H1 (cell line): Measurements from ENCODE around the gene UBE2O. TPM values are rescaled to one million over a fixed set of nuclear protein-coding genes. Genes with fewer than 3 reads are reported as not detected.

ENCODE experiments used
- CTCF ChIA-PET: fragments of 300-600 bp; sonication (Branson Sonifier 250); formaldehyde crosslinking; loops from one replicate; lab custom pipeline; 2021; ENCODE audit not compliant: partially characterized antibody; lab: Charles Lee
- POLR2A ChIA-PET: fragments of 300-600 bp; sonication (Branson Sonifier 250); formaldehyde crosslinking; loops from one replicate; lab custom pipeline; 2021; ENCODE audit warnings: inconsistent platforms; ENCODE audit not compliant: partially characterized antibody; lab: Charles Lee
- DNase-seq, 2 experiments: peaks; one replicate each; pipeline versions ENCODE4 v3.0.0 to v3.0.0-alpha.2; 2010 to 2022; ENCODE audit warnings: low spot score in 2 of 2, low read depth in 1 of 2, mixed read lengths in 1 of 2
- FAIRE-seq: peaks from 2 replicates; lab custom pipeline; 2011; peaks lifted over from hg19 to GRCh38; lab: Jason Lieb, UNC
- H2AFZ ChIP-seq: 2 replicates; pipeline ENCODE4 v1.8.1; 2012; ENCODE audit warnings: low read length, inconsistent platforms
- H2AK5ac ChIP-seq: 2 replicates; pipeline ENCODE4 v1.6.1; 2013; ENCODE audit warnings: low read depth, low read length
- H2BK120ac ChIP-seq: replicated peaks from 2 replicates; pipeline ENCODE3; 2013; ENCODE audit warnings: low read depth, low read length, inconsistent platforms
- H2BK12ac ChIP-seq: 2 replicates; pipeline ENCODE4 v1.6.1; 2013; ENCODE audit warnings: low read depth, low read length
- H2BK15ac ChIP-seq: 2 replicates; pipeline ENCODE4 v1.6.1; 2013; ENCODE audit warnings: low read length
- H2BK20ac ChIP-seq: 2 replicates; pipeline ENCODE4 v1.6.1; 2013; ENCODE audit warnings: low read length
- H2BK5ac ChIP-seq: 2 replicates; pipeline ENCODE4 v1.6.1; 2013; ENCODE audit warnings: low read depth, low read length
- H3K14ac ChIP-seq: 2 replicates; pipeline ENCODE4 v1.6.1; 2013; ENCODE audit warnings: inconsistent platforms; ENCODE audit not compliant: insufficient read length
- H3K18ac ChIP-seq: 2 replicates; pipeline ENCODE4 v1.6.1; 2013; ENCODE audit warnings: low read length; ENCODE audit errors: extremely low read depth
- H3K23ac ChIP-seq: 2 replicates; pipeline ENCODE4 v1.6.1; 2013; ENCODE audit warnings: inconsistent platforms; ENCODE audit not compliant: insufficient read length
- H3K23me2 ChIP-seq: 2 replicates; pipeline ENCODE4 v1.6.1; 2013; ENCODE audit warnings: low read depth, low read length
- H3K27ac ChIP-seq: 2 replicates; pipeline ENCODE4 v1.6.1; 2011; ENCODE audit warnings: low read depth, low read length, inconsistent platforms
- H3K27me3 ChIP-seq, 4 experiments: replicated peaks in 1 of 4; 1 replicate in 1 of 4; 2 replicates in 3 of 4; pipeline versions ENCODE4 v1.6.1 to v1.8.1; 2011 to 2013; ENCODE audit warnings: low read length in 3 of 4, mild to moderate bottlenecking in 3 of 4, inconsistent platforms in 2 of 4, mixed read lengths in 2 of 4, moderate library complexity in 1 of 4; ENCODE audit not compliant: control insufficient read depth in 3 of 4, insufficient read depth in 3 of 4; ENCODE audit errors: extremely low read depth in 1 of 4
- H3K36me3 ChIP-seq, 4 experiments: 2 replicates each; pipeline versions ENCODE4 v1.6.1 to v1.8.1; 2011 to 2013; ENCODE audit warnings: mild to moderate bottlenecking in 4 of 4, low read length in 3 of 4, moderate library complexity in 2 of 4, control low read depth in 1 of 4, inconsistent platforms in 1 of 4; ENCODE audit not compliant: insufficient read depth in 4 of 4, control insufficient read depth in 2 of 4
- H3K4ac ChIP-seq: replicated peaks from 2 replicates; pipeline ENCODE3; 2013; ENCODE audit warnings: low read length, low read depth, mixed read lengths, inconsistent platforms; ENCODE audit not compliant: insufficient read length
- H3K4me1 ChIP-seq, 4 experiments: replicated peaks in 1 of 4; 1 replicate in 1 of 4; 2 replicates in 3 of 4; pipeline versions ENCODE4 v1.6.1 to v1.8.1; 2011 to 2013; ENCODE audit warnings: low read length in 3 of 4, inconsistent platforms in 2 of 4, mixed read lengths in 1 of 4; ENCODE audit not compliant: insufficient read depth in 4 of 4, control insufficient read depth in 3 of 4
- H3K4me2 ChIP-seq, 2 experiments: 2 replicates each; pipeline versions ENCODE4 v1.6.1 to v1.8.1; 2011 to 2013; ENCODE audit warnings: low read depth in 2 of 2, low read length in 2 of 2, control low read depth in 1 of 2, inconsistent platforms in 1 of 2, mild to moderate bottlenecking in 1 of 2; ENCODE audit not compliant: insufficient read depth in 1 of 2
- H3K4me3 ChIP-seq, 4 experiments: fragments of 200-600, 300-600 bp in 1 of 4; sonication (generic), shearing (Covaris generic), sonication (Bioruptor Twin) in 1 of 4; 2 replicates each; pipeline versions ENCODE4 v1.5.1 to v1.8.1; 2011 to 2016; ENCODE audit warnings: low read length in 4 of 4, low read depth in 3 of 4, control low read depth in 2 of 4, inconsistent platforms in 2 of 4, mild to moderate bottlenecking in 2 of 4, mixed read lengths in 1 of 4, moderate library complexity in 1 of 4; ENCODE audit not compliant: insufficient read depth in 2 of 4; ENCODE audit errors: extremely low read depth in 1 of 4
- H3K56ac ChIP-seq: replicated peaks from 2 replicates; pipeline ENCODE3; 2013; ENCODE audit warnings: low read depth, mild to moderate bottlenecking, mixed read lengths, low read length, inconsistent platforms; ENCODE audit not compliant: insufficient read length
- H3K79me1 ChIP-seq: 2 replicates; pipeline ENCODE4 v1.6.1; 2013; ENCODE audit warnings: low read depth, low read length, control low read depth
- H3K79me2 ChIP-seq, 2 experiments: 2 replicates each; pipeline versions ENCODE4 v1.6.1 to v1.8.1; 2012 to 2013; ENCODE audit warnings: low read length in 2 of 2, mild to moderate bottlenecking in 2 of 2, inconsistent platforms in 1 of 2; ENCODE audit not compliant: insufficient read depth in 2 of 2, control insufficient read depth in 1 of 2
- H3K9ac ChIP-seq, 4 experiments: replicated peaks in 1 of 4; 1 replicate in 1 of 4; 2 replicates in 3 of 4; pipeline versions ENCODE4 v1.6.1 to v1.8.1; 2011 to 2013; ENCODE audit warnings: low read depth in 3 of 4, low read length in 3 of 4, control low read depth in 2 of 4, mild to moderate bottlenecking in 2 of 4, moderate library complexity in 2 of 4, inconsistent platforms in 1 of 4; ENCODE audit errors: extremely low read depth in 1 of 4
- H3K9me3 ChIP-seq, 2 experiments: 2 replicates each; pipeline versions ENCODE4 v1.6.1 to v1.8.1; 2012 to 2013; ENCODE audit warnings: mild to moderate bottlenecking in 2 of 2, moderate library complexity in 2 of 2, control low read depth in 1 of 2, inconsistent platforms in 1 of 2, low read depth in 1 of 2, low read length in 1 of 2, mixed read lengths in 1 of 2; ENCODE audit not compliant: insufficient read depth in 2 of 2
- H4K20me1 ChIP-seq, 2 experiments: replicated peaks in 1 of 2; 2 replicates each; pipeline versions ENCODE3 to v1.8.1; 2011 to 2013; ENCODE audit warnings: inconsistent platforms in 2 of 2, low read length in 2 of 2, mild to moderate bottlenecking in 1 of 2; ENCODE audit not compliant: insufficient read depth in 2 of 2, control insufficient read depth in 1 of 2
- H4K5ac ChIP-seq: 2 replicates; pipeline ENCODE4 v1.6.1; 2013; ENCODE audit warnings: low read length, low read depth, mixed read lengths, inconsistent platforms; ENCODE audit not compliant: insufficient read length
- H4K8ac ChIP-seq: 2 replicates; pipeline ENCODE4 v1.8.0; 2013; ENCODE audit warnings: mild to moderate bottlenecking, moderate library complexity, low read length, inconsistent platforms; ENCODE audit not compliant: insufficient read depth; ENCODE audit errors: extremely low read depth
- H4K91ac ChIP-seq: replicated peaks from 2 replicates; pipeline ENCODE3; 2013; ENCODE audit warnings: low read length, mixed read lengths, inconsistent platforms; ENCODE audit not compliant: insufficient read length
- ASH2L ChIP-seq: fragments of 200-600, 300-600 bp; sonication (generic); IDR thresholded peaks from one replicate; pipeline ENCODE4 v1.7.1; 2017; ENCODE audit warnings: low read length
- BACH1 ChIP-seq: IDR thresholded peaks from 2 replicates; pipeline ENCODE4 v1.6.1; 2012; ENCODE audit warnings: low read length, improper control_type of control experiment
- CBX5 ChIP-seq: fragments of 300-800, 300-1000 bp; sonication (generic); IDR thresholded peaks from 2 replicates; pipeline ENCODE4 v1.7.1; 2016; ENCODE audit warnings: antibody characterized with exemption, low read length, low read depth
- CEBPB ChIP-seq: IDR thresholded peaks from 2 replicates; pipeline ENCODE4 v1.6.1; 2012; ENCODE audit warnings: low read depth, low read length
- CHD2 ChIP-seq: IDR thresholded peaks from 2 replicates; pipeline ENCODE4 v1.6.1; 2012; ENCODE audit warnings: low read length, improper control_type of control experiment
- GABPA ChIP-seq: IDR thresholded peaks from 2 replicates; pipeline ENCODE4 v1.6.1; 2011; ENCODE audit warnings: mild to moderate bottlenecking, low read length, moderate library complexity, borderline replicate concordance; ENCODE audit not compliant: insufficient read depth
- JUN ChIP-seq: IDR thresholded peaks from 2 replicates; pipeline ENCODE4 v1.6.1; 2011; ENCODE audit warnings: low read depth, mild to moderate bottlenecking, improper control_type of control experiment, low read length
- KDM5A ChIP-seq: fragments of 200-600 bp; IDR thresholded peaks from 2 replicates; pipeline ENCODE4 v1.7.1; 2012; ENCODE audit warnings: mild to moderate bottlenecking, low read length, inconsistent platforms, mixed read lengths
- POLR2A ChIP-seq, 2 experiments: IDR thresholded peaks; 1 replicate in 1 of 2; 2 replicates in 1 of 2; pipeline ENCODE4 v1.6.1; 2011; ENCODE audit warnings: low read depth in 2 of 2, low read length in 2 of 2, mild to moderate bottlenecking in 2 of 2; ENCODE audit errors: control extremely low read depth in 1 of 2
- RBBP5 ChIP-seq: IDR thresholded peaks from 2 replicates; pipeline ENCODE4 v1.7.1; 2012; ENCODE audit warnings: low read depth, mild to moderate bottlenecking, inconsistent platforms, low read length, moderate library complexity, borderline replicate concordance
- RFX5 ChIP-seq: IDR thresholded peaks from 2 replicates; pipeline ENCODE4 v1.6.1; 2011; ENCODE audit warnings: low read depth, low read length, improper control_type of control experiment, borderline replicate concordance
- SIX5 ChIP-seq: IDR thresholded peaks from 2 replicates; pipeline ENCODE4 v1.6.1; 2011; ENCODE audit warnings: mild to moderate bottlenecking, low read depth, low read length
- ZNF274 ChIP-seq: IDR thresholded peaks from 2 replicates; pipeline ENCODE4 v1.7.0; 2012; ENCODE audit warnings: low read length, borderline replicate concordance; ENCODE audit errors: extremely low read depth
- WGBS, 2 experiments: shearing (Covaris generic) in 1 of 2; methylation state at CpG; one replicate each; pipeline versions ENCODE4 v1.1.6 to v1.1.7; 2013 to 2015; ENCODE audit warnings: low lambda C conversion rate in 2 of 2, mixed read lengths in 2 of 2, inconsistent platforms in 1 of 2, low coverage in 1 of 2, missing lambda C conversion rate in 1 of 2; ENCODE audit not compliant: insufficient replicate concordance in 2 of 2, insufficient coverage in 1 of 2, insufficient read length in 1 of 2; ENCODE audit errors: extremely low coverage in 1 of 2, missing lambda C conversion rate in 1 of 2; 5-methylcytosine and 5-hydroxymethylcytosine counted together
- polyA plus RNA-seq, 7 experiments: library from polyadenylated mRNA; depleted of rRNA in 3 of 7; stranded (reverse) in 5 of 7; unstranded in 2 of 7; fragments of >200 nt in 5 of 7; fragments of 200-250 nt in 2 of 7; gene quantifications; 1 replicate in 5 of 7; 2 replicates in 1 of 7; 4 replicates in 1 of 7; pipeline versions ENCODE4 v1.2.1 to v1.2.3, GENCODE V29; 2011 to 2013; ENCODE audit warnings: missing spikeins in 2 of 7, mixed read lengths in 2 of 7
- total RNA-seq: library from RNA; stranded (reverse); fragmentation: NEBNext Ultra II Directional; extraction: Animal tissue kit (Norgen Biotek cat#: 25700); gene quantifications from 2 replicates; pipeline ENCODE4 v1.2.1, GENCODE V29; 2021
- TF ChIP-seq, protein P1 (sequence below): IDR thresholded peaks from 2 replicates; pipeline ENCODE4 v1.6.1; 2012; ENCODE audit warnings: inconsistent platforms

UBE2O gene
- total and polyA plus RNA-seq, 2 of the 8 experiments (the other 6 are each of a cell fraction or from before 2014, with no cell fraction given) = 24.4 to 63.0 TPM

DNA sequence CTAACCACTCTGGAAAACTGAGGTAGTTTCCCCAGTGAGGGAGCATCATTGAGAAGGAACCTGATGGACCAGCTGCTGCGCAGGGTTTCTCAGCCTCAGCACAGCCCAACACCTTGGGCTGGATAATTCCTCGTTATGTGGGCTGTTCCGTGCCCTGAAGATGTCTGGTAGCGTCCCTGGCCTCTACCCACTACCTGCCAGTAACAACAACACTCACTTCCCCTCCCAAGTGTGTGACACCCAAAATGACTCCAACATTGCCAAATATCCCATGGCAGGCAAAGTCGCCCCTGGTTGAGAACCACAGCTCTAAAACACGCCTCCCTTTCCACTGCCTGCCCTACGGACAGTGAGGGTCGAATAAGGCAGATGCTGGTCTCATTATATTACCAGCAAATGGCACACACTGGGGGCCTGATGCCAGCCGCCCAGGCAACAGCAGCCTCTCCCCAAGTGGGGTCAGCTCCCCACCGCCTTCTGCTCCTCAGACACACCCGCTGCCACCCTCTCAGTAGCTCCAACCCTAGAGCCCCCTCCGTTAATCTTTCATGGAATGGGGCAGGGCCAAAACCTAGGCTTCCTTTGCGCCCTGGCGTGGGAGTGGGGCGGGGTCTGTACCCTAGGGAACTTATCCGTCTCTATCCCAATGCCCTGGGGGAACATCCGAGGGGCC is 47.3 kb upstream of the UBE2O start:
- Histone ChIP-seq H3K23ac (no peak overlapping the region), H4K20me1 (peaks cover 4 to 23% of the 10 kb centered on the region in 2 experiments), H3K4me1 (peaks cover 11 to 39% (median 34%) of the 10 kb centered on the region in 4 experiments), H3K79me2 (peaks cover 0 to 6% of the 10 kb centered on the region in 2 experiments; a peak in 2 of 4 replicates), H3K56ac (no peak overlapping the region), H3K27me3 (no peaks in the 10 kb centered on the region), H4K5ac (no peak overlapping the region), H3K79me1 (peaks cover 12% of the 10 kb centered on the region), H2BK20ac (no peak overlapping the region), H3K4me2 (peak overlapping the region; percentile 81 to 85), H3K27ac (no peak overlapping the region), H2AFZ (no peak overlapping the region), H4K91ac (no peak overlapping the region), H3K14ac (no peak overlapping the region), H3K23me2 (peaks cover 7% of the 10 kb centered on the region; the same call in 1 of the 2 replicates), H3K4me3 (peak overlapping the region; percentile 62 to 82 (median 76)), H2BK120ac (no peak overlapping the region), H2BK5ac (no peak overlapping the region), H3K36me3 (no peaks in the 10 kb centered on the region), H3K9ac (peak overlapping the region in 2 of 4 experiments; percentile 56 to 64; a peak in 3 of 7 replicates), H3K18ac (no peak overlapping the region), H4K8ac (no peak overlapping the region), H2BK12ac (no peak overlapping the region), H3K9me3 (no peaks in the 10 kb centered on the region), H2BK15ac (no peak overlapping the region), H2AK5ac (no peak overlapping the region), H3K4ac (no peak overlapping the region)
- 53% methylated on average over 15 of the region's 17 CpGs; no CpG with 5 or more reads in 1 of the 2 experiments for WGBS, 2 experiments
- CTCF ChIA-PET = interaction anchor here (1.1 to 20.2 kb wide), 8 partner anchors 21 to 114 kb away, joined by 3 to 446 read pairs (median 8); partner anchors contain the start of gene AANAT
- no peak for DNase-seq
- no peak for FAIRE-seq
- POLR2A ChIA-PET = interaction anchor here (1.2 to 3.8 kb wide), 5 partner anchors 11 to 58 kb away, joined by 3 to 15 read pairs (median 4); partner anchors contain the start of gene PRCD
- no peak for TF ChIP-seq CEBPB
- no peak for TF ChIP-seq BACH1
- TF ChIP-seq JUN = no peak
- TF ChIP-seq, protein P1, sequence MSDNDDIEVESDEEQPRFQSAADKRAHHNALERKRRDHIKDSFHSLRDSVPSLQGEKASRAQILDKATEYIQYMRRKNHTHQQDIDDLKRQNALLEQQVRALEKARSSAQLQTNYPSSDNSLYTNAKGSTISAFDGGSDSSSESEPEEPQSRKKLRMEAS = no peak
- TF ChIP-seq RBBP5 = no peak
- TF ChIP-seq CHD2 = no peak
- TF ChIP-seq KDM5A = no peak
- no peak for TF ChIP-seq SIX5
- TF ChIP-seq CBX5 = no peak
- TF ChIP-seq ZNF274 = no peak
- TF ChIP-seq POLR2A (IDR thresholded peaks at IDR 0.05; ENCODE audit: control extremely low read depth in 1 of 2, low read depth in 2 of 2, low read length in 2 of 2) = no peak
- TF ChIP-seq ASH2L = no peak
- TF ChIP-seq RFX5 = no peak
- TF ChIP-seq GABPA = no peak
